Spleen (tissue), 7 donors: ENCODE data around the gene EEF1E1.

ENCODE experiments used
- POLR2A ChIP-seq, 3 donors: fragments of 450-650 bp; IDR thresholded peaks; one replicate each; pipeline ENCODE4 v1.5.1; 2017; ENCODE audit warnings: antibody characterized with exemption in 3 of 3, mild to moderate bottlenecking in 1 of 3
- POLR2AphosphoS5 ChIP-seq, 3 donors: sonication (generic); formaldehyde crosslinking; IDR thresholded peaks; one replicate each; pipeline ENCODE4 v1.5.1; 2017; ENCODE audit warnings: antibody characterized with exemption in 3 of 3
- TF ChIP-seq, protein P1 (sequence below), 11 experiments: fragments of 200-600 bp in 7 of 11; fragments of 450-650 bp in 4 of 11; sonication (generic) in 4 of 11; IDR thresholded peaks in 8 of 11; conservative IDR thresholded peaks in 3 of 11; 1 replicate in 7 of 11; 2 replicates in 4 of 11; pipeline versions ENCODE4 v1.4.0 to v1.8.0; 2016 to 2021; ENCODE audit warnings: antibody characterized with exemption in 11 of 11, inconsistent platforms in 4 of 11, mild to moderate bottlenecking in 1 of 11
- donor health status: DM: no; HTN: no; CAD: no; lungs with moderate emphysema.
- donor health status: DM: no; HTN: no; CAD: no.
- donor health status: DM: no; HTN: no; CAD: no.

DNA sequence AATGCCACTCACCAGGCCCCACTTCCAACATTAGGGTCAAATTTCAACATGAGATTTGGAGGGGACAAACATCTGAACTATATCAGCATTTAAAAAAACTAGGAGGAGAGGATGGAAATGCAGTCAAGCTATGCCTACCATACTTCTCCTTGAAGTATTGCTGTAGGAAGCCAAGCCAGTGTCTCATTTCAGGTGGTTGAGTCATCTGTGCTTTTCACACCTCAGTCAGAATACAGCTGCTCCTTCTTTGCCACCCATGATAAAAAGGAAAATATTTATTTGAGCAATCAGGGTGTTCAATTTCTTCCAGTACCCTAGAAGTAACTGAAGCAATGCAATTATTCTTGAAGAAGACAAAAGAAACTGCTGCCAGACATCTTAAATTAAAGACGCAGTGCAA lies 47.0 kb upstream of the EEF1E1 start:
- TF ChIP-seq POLR2AphosphoS5 (IDR thresholded peaks at IDR 0.05) (no peak), POLR2A (IDR thresholded peaks at IDR 0.05) (no peak)
- TF ChIP-seq, protein P1, sequence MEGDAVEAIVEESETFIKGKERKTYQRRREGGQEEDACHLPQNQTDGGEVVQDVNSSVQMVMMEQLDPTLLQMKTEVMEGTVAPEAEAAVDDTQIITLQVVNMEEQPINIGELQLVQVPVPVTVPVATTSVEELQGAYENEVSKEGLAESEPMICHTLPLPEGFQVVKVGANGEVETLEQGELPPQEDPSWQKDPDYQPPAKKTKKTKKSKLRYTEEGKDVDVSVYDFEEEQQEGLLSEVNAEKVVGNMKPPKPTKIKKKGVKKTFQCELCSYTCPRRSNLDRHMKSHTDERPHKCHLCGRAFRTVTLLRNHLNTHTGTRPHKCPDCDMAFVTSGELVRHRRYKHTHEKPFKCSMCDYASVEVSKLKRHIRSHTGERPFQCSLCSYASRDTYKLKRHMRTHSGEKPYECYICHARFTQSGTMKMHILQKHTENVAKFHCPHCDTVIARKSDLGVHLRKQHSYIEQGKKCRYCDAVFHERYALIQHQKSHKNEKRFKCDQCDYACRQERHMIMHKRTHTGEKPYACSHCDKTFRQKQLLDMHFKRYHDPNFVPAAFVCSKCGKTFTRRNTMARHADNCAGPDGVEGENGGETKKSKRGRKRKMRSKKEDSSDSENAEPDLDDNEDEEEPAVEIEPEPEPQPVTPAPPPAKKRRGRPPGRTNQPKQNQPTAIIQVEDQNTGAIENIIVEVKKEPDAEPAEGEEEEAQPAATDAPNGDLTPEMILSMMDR (IDR thresholded peaks at IDR 0.05 in 8 of 11, conservative IDR thresholded peaks at IDR 0.05 in 3 of 11): no peak
